Measurements from ENCODE around the gene CYP3A5. TPM values are rescaled to one million over a fixed set of nuclear protein-coding genes. Genes with fewer than 3 reads are reported as not detected.

Gene CYP3A5
- total and polyA plus RNA-seq, 10 of the 15 experiments (the other 5 are each of a cell fraction or from before 2014, with no cell fraction given) = 0.05 to 1.3 (median 0.09) TPM; not detected in 2

- WGBS (ENCODE audit: insufficient coverage, insufficient replicate concordance, low lambda C conversion rate, missing lambda C conversion rate) = 90% methylated on average over 3 of the region's 3 CpGs
These were observed 10.0 kb downstream of the CYP3A5 start for GRCh38 chr7:99669782-99670181.

More at GRCh38 chr7:99669782-99670181, 10.0 kb downstream of the CYP3A5 start:
- H3K36me3 ChIP-seq (ENCODE audit: control insufficient read depth in 2 of 2, insufficient read depth in 2 of 2, low read length in 1 of 2) = no peaks in the 10 kb centered on the region
- ATAC-seq (no peak), DNase-seq (ENCODE audit: low read depth, low spot score) (no peak), FAIRE-seq (no peak)
- ChIA-PET POLR2A (no interaction called here), RAD21 (ENCODE audit: unreplicated experiment) (no interaction called here), CTCF (no interaction called here), SMC1A (ENCODE audit: uncharacterized antibody, unreplicated experiment) (no interaction called here)
- H2AFZ ChIP-seq (ENCODE audit: control insufficient read depth, low read depth, low read length) = no peak overlapping the region
- no peak overlapping the region for H3K27ac ChIP-seq (ENCODE audit: control insufficient read depth, insufficient read depth)
- no peak overlapping the region for H3K4me3 ChIP-seq
- no peaks in the 10 kb centered on the region for H3K9me3 ChIP-seq (replicated peaks; ENCODE audit: control insufficient read depth, insufficient read depth, low read length)
- H3K27me3 ChIP-seq (replicated peaks in 1 of 2; ENCODE audit: control insufficient read depth in 2 of 2, insufficient read depth in 2 of 2, low read length in 1 of 2) = no peaks in the 10 kb centered on the region
- H3K79me2 ChIP-seq (ENCODE audit: control insufficient read depth, insufficient read depth, low read length) = no peaks in the 10 kb centered on the region
- no peaks in the 10 kb centered on the region for H3K4me1 ChIP-seq (ENCODE audit: control insufficient read depth, insufficient read depth, low read length)
- TF ChIP-seq IRF3 (IDR thresholded peaks at IDR 0.05) (no peak), NKRF (conservative IDR thresholded peaks at IDR 0.05) (no peak), STAT3 (IDR thresholded peaks at IDR 0.05; ENCODE audit: low read depth, low read length) (no peak), EP300 (IDR thresholded peaks at IDR 0.05; ENCODE audit: borderline replicate concordance in 1 of 2, control insufficient read depth in 1 of 2, low read depth in 2 of 2, low read length in 2 of 2) (no peak), POLR2AphosphoS5 (IDR thresholded peaks at IDR 0.05; ENCODE audit: low read length) (no peak), ZNF687 (IDR thresholded peaks at IDR 0.05) (no peak), CBX3 (IDR thresholded peaks at IDR 0.05; ENCODE audit: borderline replicate concordance, low read depth) (no peak), BHLHE40 (IDR thresholded peaks at IDR 0.05; ENCODE audit: borderline replicate concordance in 1 of 2, low read depth in 2 of 2, low read length in 1 of 2) (no peak), IRF5 (IDR thresholded peaks at IDR 0.05; ENCODE audit: borderline replicate concordance) (no peak), STAT1 (conservative IDR thresholded peaks at IDR 0.05) (no peak)
- H3K9ac ChIP-seq (ENCODE audit: control insufficient read depth, insufficient read depth, low read length) = no peak overlapping the region
- H4K20me1 ChIP-seq (ENCODE audit: control insufficient read depth, insufficient read depth) = no peaks in the 10 kb centered on the region
- BruUV-seq (replicated peaks) = no TSS peak
- in situ Hi-C loops (cut with MboI) = no loop called here
- intact Hi-C loops (cut with micrococcal nuclease; ENCODE audit: unreplicated experiment) = no loop called here
- H3K4me2 ChIP-seq (ENCODE audit: control insufficient read depth, insufficient read depth) = no peak overlapping the region
